Right hindlimb (tissue), 1 donor: ENCODE data around the gene CHRNA9.

ENCODE experiments used
- DNase-seq: peaks from one replicate; pipeline ENCODE4 v3.0.0-alpha.2; 2018

Gene CHRNA9

GRCh38 chr4:40347472-40347871, 12.3 kb downstream of the CHRNA9 start:
- no peak for DNase-seq

DNA sequence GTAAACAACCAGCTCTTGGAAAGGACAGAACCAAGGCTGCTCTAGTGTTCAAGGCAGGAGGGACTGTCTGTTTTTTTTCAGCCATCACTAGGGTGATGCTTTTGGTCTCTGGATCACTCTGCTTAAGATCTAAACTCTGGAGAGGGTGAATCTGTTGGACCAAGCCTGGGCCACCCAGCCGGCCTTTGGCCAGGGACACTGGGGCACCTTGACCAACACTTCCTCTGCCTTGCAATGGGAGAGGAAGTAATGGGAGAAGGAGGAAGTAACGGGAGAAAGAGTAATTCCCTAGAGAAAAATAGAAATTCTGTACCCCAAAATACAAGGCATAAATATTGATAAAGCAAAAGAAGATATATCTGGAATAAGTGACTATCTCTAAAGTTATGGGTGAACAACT, 12.9 kb downstream of the CHRNA9 start:
- no peak for DNase-seq

- no peak for DNase-seq
These were observed 14.5 kb downstream of the CHRNA9 start for GRCh38 chr4:40349561-40350198.

GRCh38 chr4:40350627-40351227, 15.6 kb downstream of the CHRNA9 start:
- no peak for DNase-seq

- DNase-seq = no peak
These were observed 19.0 kb downstream of the CHRNA9 start for GRCh38 chr4:40354158-40354557.

DNA sequence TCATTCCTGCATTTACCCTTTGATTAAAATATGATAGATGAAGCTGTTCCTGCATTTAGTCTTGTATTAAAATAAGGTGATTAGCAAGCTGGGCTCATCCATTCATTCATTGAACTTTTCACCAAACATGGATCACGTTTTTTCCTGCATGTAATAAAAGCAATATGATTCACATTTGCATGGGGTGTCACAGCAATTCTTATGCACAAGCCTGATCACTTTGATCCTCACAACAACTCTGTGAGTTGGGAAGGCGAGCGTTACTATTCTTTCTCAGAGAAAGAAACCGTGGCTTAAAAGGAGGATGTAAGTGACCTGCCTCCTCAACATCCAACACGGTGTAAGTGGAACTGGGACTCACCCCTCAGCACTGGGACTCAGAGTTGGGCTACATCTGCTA, 20.0 kb downstream of the CHRNA9 start:
- DNase-seq = no peak

DNA sequence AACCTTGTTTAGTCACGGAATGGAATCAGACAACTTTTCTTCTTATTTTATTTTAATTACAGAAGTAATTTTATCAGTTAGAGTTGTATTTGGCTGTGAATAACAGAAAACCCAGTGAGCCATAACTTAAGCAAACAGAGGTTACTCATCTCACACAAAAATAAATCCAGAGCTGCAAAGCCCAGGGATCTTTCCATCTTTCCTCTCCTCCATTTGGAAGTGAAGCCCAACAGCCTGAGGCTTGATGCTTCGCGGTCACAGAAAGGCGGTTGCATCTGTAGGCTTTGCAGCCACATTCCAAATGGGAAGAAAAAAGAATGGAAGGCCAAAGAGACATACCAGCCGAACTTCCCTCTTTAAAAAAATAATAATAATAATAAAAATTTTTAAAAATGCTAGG, 22.6 kb downstream of the CHRNA9 start:
- no peak for DNase-seq

DNA sequence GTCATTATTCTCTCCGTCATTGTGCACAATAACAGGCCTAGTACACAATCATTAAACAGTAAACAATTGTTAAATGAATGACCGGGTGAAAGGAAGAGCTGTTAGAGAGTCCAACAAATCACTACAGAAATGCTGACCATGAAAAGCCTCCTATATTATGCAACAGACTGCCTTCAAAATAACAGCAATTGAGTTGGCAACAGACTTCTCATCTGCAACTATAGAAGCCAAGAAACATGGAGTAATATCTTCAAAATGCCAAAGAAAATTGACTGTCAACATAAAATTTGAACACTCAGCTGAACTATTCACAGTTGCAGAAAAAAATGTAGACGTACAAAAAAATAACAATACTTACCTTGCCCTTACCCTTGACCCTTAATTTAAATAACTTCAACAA, 26.2 kb downstream of the CHRNA9 start:
- no peak for DNase-seq

GRCh38 chr4:40363382-40363920, 28.3 kb downstream of the CHRNA9 start:
- DNase-seq = no peak

DNA sequence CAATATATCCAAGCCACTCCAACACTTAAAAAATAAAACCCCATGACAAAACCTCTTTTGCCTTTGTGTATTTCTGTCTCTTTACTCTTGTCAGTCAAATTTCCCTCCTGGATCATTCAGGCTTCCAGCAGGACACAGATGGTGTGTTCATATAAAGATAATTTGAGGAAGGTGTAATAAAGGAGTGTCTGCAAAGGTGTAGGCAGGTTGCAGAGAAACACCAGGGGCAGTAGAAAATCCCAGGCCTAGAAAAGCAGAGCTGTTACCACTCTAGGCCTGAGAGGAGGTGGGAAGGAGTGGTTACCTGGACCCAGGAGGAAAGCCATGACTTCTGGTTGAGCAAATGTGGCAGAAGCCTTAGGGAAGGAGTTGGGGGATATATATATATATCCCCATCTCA, 28.8 kb downstream of the CHRNA9 start:
- no peak for DNase-seq

GRCh38 chr4:40365766-40366165, 30.6 kb downstream of the CHRNA9 start:
- no peak for DNase-seq

DNA sequence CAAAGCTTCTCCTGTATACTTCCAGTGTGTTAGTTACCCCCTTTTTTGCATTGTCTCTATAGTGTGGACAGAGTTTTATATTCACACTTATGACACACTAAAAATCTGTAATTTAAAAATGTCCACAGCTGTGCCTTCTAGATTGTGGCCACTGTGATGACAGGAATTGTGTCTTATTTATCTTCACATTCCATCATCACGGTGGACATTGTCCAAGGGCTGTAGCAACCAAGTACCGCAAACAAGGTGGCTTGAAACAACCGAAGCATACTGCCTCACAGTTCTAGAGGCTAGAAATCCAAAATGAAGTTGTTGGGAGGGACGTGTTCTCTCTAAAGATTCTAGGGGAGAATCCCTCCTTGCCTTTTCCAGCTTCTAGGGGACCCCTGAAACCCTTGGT, 32.3 kb downstream of the CHRNA9 start:
- DNase-seq = no peak

GRCh38 chr4:40369437-40370274, 34.5 kb downstream of the CHRNA9 start:
- no peak for DNase-seq

DNA sequence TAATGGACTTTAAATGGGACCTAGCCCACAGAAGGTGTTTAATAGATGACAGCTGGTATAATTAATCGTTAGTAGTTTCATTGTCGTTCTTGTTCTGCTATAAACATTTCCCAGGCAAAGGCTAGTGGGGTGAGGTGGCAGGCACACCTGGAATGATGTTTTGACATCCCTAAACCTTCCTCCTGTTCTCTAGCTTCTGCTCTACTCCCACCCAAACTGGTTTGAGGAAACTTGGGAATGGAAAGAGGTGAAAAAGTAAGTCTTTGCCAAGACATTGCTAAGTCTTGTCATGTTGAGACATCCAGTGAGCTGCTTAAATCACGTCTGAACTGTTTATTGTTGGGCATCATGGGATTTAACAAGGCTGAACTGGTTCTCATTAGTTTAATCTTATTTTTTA, 37.5 kb downstream of the CHRNA9 start:
- no peak for DNase-seq

DNA sequence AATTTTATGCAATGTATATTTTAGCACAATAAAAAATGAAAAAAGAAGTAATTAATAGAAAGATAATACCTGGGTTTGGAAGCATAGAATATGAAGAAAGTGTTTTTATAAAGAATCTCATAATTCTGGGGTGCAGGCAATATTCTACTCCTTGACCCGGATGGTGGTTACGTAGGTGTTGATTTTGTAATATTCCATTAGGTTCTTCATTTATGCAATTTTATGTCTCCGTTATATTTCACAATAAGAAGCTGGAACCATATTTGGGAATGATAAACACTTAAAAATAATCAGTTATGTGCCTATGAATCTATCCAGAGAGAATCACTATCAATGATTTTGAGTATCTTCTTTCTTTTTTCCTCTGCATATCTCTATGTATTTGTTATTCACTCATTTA, 38.5 kb downstream of the CHRNA9 start:
- no peak for DNase-seq

DNA sequence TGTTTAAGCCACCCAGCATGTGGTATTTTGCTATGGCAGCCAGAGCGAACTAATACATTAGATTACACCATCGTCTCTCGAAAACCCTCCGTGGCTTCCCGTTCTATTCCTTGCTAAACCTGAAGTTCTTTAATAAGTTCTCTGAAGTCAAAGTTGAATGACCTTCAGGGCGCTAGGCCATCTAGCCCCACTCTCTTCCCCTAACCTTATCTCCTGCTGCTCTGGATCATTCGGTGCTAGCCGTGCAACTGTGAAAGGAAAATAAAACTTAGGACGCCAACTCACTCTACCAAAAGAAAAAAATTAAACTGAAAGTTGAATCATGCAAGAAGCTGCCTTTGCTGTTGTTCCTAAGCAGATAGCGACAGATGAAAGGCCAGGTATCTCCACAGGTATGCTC, 40.0 kb downstream of the CHRNA9 start:
- no peak for DNase-seq

GRCh38 chr4:40375620-40376019, 40.5 kb downstream of the CHRNA9 start:
- DNase-seq = no peak

DNA sequence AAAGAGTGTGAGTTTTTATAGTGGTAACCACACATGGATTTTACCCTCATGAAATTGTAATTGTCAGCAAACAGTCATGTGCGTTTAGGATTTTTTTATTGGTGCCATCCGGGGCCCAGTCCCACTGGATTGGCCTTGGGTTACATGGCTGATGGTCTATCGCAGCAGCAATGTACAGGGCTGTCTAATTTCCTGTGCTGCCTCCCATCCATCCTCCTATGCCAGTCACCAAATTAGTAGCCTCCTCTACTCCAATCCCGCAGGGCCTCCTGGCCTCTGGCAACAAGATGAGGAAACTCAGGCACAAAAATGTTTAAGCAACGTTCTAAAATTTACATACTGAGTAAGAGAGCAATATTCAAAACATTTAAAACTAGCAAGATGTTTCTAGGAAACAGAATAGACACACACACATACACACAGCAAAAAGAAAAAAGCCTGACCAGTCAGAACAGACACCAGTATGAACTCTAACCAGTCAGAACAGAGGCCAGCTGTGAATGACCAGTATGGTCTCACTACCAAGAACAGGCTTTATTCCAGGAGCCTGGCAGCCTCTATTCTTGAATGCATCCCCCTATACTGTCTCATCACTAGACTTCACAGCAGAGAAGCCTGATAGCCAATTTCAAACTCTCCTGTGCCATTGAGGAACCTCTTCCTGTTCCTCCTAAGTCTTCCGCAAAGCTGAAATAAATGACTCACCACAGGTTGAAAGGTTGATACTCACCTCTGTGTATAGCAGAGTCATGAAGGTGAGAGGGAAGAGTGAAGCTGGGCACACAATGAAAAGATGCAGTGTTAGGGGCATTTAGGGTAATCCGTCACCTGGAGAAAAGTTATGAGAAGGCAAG, 42.6 kb downstream of the CHRNA9 start:
- no peak for DNase-seq

- DNase-seq = no peak
These were observed 43.5 kb downstream of the CHRNA9 start for GRCh38 chr4:40378619-40379018.

DNA sequence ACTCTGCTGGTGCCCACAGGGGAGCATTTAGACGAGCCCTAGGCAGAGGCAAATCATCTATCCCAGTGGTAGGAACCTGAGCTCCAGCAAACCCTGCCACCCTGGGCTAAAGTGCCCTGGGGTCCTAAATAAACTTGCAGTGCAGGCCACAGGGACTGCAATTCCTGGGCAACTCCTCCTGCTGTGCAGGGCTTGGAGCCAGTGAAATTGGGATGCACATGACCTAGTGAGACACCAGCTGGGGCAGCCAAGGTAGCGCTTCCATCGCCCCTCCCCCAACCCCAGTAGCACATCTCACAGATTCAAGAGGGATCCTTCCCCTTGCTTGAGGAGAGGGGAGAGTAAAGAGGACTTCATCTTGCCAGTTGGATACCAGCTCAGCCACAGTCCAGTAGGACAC, 44.1 kb downstream of the CHRNA9 start:
- DNase-seq = no peak

- no peak for DNase-seq
These were observed 45.5 kb downstream of the CHRNA9 start for GRCh38 chr4:40380647-40381046.

DNA sequence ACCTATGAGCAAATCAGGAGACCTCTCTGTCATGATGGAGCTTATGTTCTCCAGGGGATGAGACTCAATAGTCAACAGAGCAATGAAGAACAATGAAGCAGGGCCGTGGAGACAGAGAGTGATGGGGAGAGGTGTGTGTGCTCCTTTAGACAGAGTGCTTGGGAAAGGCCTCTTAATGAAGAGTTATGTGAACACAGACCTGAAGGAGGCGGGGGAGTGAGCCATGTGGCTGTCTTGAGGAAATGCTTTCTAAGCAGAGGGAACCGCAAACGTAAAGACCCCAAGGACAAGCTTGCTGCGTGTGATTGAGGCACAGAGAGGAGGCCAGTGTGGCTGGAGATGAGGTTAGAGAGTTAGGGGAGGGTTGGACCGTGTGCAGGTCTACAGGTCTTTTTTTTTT, 53.1 kb downstream of the CHRNA9 start:
- no peak for DNase-seq

- DNase-seq = no peak
These were observed 54.9 kb downstream of the CHRNA9 start for GRCh38 chr4:40389986-40390385.
